Erythroblast (primary cell): ENCODE measurements around the gene EPN3.

ENCODE experiments used
- GATA1 ChIP-seq: IDR thresholded peaks from 2 replicates; pipeline ENCODE4 v1.6.1; 2011; ENCODE audit warnings: low read depth, mild to moderate bottlenecking, control low read depth, low read length, moderate library complexity
- POLR2A ChIP-seq: IDR thresholded peaks from 2 replicates; pipeline ENCODE4 v1.6.1; 2011; ENCODE audit warnings: mild to moderate bottlenecking, low read length

DNA sequence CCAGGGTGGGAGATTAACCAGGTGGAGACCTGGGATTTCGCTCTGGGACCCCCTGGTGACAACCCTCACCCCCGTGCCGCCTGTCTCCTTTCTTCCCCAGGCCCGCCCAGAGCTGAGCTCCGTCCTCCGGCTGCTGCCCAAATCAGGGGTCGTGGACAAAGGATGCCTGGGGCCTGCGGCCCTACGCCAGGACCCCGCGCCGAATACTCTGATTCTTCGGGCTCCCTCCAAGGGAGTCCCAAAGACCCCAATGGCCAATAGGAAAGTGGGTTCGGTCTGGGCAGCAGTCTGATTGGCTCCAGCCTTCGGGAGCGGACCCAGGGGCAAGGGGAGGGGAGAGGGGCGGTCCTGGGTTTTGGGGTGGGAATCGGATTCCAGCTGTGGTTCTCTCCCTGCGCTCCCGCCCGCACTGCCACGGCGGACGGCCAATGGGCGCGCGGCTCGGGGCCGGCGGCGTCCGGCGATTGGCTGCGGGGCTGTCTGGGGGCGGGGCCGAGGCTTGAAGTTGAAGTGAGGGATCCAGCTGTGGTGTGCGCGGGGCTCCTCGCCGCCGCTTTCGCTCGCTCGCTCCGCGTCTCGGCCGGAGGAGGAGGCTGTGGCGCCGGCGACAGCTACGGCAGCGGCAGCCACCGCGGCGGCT lies 27.8 kb downstream of the EPN3 start, which contains the start of gene CACNA1G:
- TF ChIP-seq POLR2A: no peak
- TF ChIP-seq GATA1: no peak
